Loucy (cell line): ENCODE measurements around the gene PCDHA9.
"Not testable (repeated sequence)": the region's sequence is repeated elsewhere in the genome, so short reads cannot be mapped to it uniquely, and the experiment has no call there.

Source experiments
- H2AFZ ChIP-seq: fragments of 200-600 bp; sonication (generic); 2 replicates; pipeline ENCODE4 v1.6.0; 2016; ENCODE audit warnings: antibody characterized with exemption, mild to moderate bottlenecking, low read length, moderate library complexity
- H3F3A ChIP-seq: fragments of 200-600 bp; 2 replicates; pipeline ENCODE4 v1.6.0; 2016; ENCODE audit warnings: antibody characterized with exemption, low read depth, mild to moderate bottlenecking
- H3K27me3 ChIP-seq: fragments of 200-600 bp; sonication (generic); 2 replicates; pipeline ENCODE4 v1.6.1; 2014; ENCODE audit warnings: low read length, mild to moderate bottlenecking; ENCODE audit not compliant: insufficient read depth, poor library complexity, severe bottlenecking
- H3K36me3 ChIP-seq: fragments of 200-600 bp; sonication (generic); 2 replicates; pipeline ENCODE4 v1.6.1; 2016; ENCODE audit warnings: low read length; ENCODE audit not compliant: insufficient read depth
- H3K4me1 ChIP-seq: fragments of 200-600 bp; sonication (generic); 2 replicates; pipeline ENCODE4 v1.5.1; 2014; ENCODE audit warnings: low read length, mild to moderate bottlenecking; ENCODE audit not compliant: insufficient read depth, poor library complexity, severe bottlenecking
- H3K4me2 ChIP-seq: fragments of 200-600 bp; sonication (generic); 2 replicates; pipeline ENCODE4 v1.6.0; 2014; ENCODE audit warnings: antibody characterized with exemption, low read length, low read depth, mild to moderate bottlenecking; ENCODE audit not compliant: poor library complexity, severe bottlenecking
- H3K4me3 ChIP-seq: fragments of 200-600 bp; sonication (generic); 2 replicates; pipeline ENCODE4 v1.5.1; 2014; ENCODE audit warnings: low read length, mild to moderate bottlenecking, mixed read lengths; ENCODE audit not compliant: poor library complexity, severe bottlenecking
- H3K79me2 ChIP-seq: fragments of 200-600 bp; sonication (generic); 2 replicates; pipeline ENCODE4 v1.6.1; 2014; ENCODE audit warnings: low read length; ENCODE audit not compliant: insufficient read depth
- H3K9ac ChIP-seq: fragments of 200-600 bp; sonication (generic); 2 replicates; pipeline ENCODE4 v1.6.0; 2014; ENCODE audit warnings: mild to moderate bottlenecking, low read depth, low read length, moderate library complexity; ENCODE audit not compliant: poor library complexity, severe bottlenecking
- H3K9me2 ChIP-seq: fragments of 200-600 bp; sonication (generic); replicated peaks from 2 replicates; pipeline ENCODE4 v1.6.1; 2016; ENCODE audit warnings: low read depth, low read length, mixed read lengths
- H3K9me3 ChIP-seq: fragments of 200-600 bp; sonication (generic); 2 replicates; pipeline ENCODE4 v1.6.1; 2014; ENCODE audit warnings: mild to moderate bottlenecking, antibody characterized with exemption, low read length, low read depth; ENCODE audit not compliant: insufficient read depth
- H4K20me1 ChIP-seq: fragments of 200-600 bp; sonication (generic); 2 replicates; pipeline ENCODE4 v1.6.0; 2014; ENCODE audit warnings: antibody characterized with exemption, low read length, mild to moderate bottlenecking; ENCODE audit not compliant: insufficient read depth, poor library complexity, severe bottlenecking
- EZH2phosphoT487 ChIP-seq: fragments of 200-600 bp; IDR thresholded peaks from 2 replicates; pipeline ENCODE4 v1.6.1; 2018; ENCODE audit warnings: antibody characterized with exemption, mild to moderate bottlenecking, moderate library complexity, borderline replicate concordance
- TF ChIP-seq, protein P1 (sequence below): fragments of 200-600 bp; sonication (generic); conservative IDR thresholded peaks from 2 replicates; pipeline ENCODE4 v1.5.1; 2014; ENCODE audit warnings: mild to moderate bottlenecking, antibody characterized with exemption, low read length

PCDHA9 gene

DNA sequence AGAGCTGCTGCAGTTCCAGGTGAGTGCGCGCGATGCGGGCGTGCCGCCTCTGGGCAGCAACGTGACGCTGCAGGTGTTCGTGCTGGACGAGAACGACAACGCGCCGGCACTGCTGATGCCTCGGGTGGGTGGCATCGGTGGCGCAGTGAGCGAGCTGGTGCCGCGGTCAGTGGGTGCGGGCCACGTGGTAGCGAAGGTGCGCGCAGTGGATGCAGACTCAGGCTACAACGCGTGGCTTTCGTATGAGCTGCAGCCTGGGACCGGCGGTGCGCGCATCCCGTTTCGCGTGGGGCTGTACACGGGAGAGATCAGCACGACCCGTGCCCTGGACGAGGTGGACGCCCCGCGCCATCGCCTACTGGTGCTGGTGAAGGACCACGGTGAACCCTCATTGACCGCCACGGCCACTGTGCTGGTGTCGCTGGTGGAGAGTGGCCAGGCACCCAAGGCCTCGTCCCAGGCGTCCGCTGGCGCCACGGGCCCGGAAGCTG lies 45.4 kb upstream of the PCDHA9 start:
- no peaks in the 10 kb centered on the region for H3K27me3 ChIP-seq
- no peak for TF ChIP-seq EZH2phosphoT487
- no peaks in the 10 kb centered on the region for H3F3A ChIP-seq
- no peaks in the 10 kb centered on the region for H3K36me3 ChIP-seq
- H2AFZ ChIP-seq = no peak overlapping the region
- H3K4me2 ChIP-seq = no peak overlapping the region
- no peaks in the 10 kb centered on the region for H3K4me1 ChIP-seq
- no peak overlapping the region for H3K9ac ChIP-seq
- H3K4me3 ChIP-seq = no peak overlapping the region
- H3K9me2 ChIP-seq = no peaks in the 10 kb centered on the region
- no peaks in the 10 kb centered on the region for H3K79me2 ChIP-seq
- no peaks in the 10 kb centered on the region for H3K9me3 ChIP-seq
- no peaks in the 10 kb centered on the region for H4K20me1 ChIP-seq

- Histone ChIP-seq H3K9me2 (no peaks in the 10 kb centered on the region), H3K79me2 (no peaks in the 10 kb centered on the region), H3K4me2 (no peak within 1 kb of the TSS), H3K4me1 (no peaks in the 10 kb centered on the region), H3K36me3 (no peaks in the 10 kb centered on the region), H3K4me3 (no peak within 1 kb of the TSS), H3K9ac (no peak within 1 kb of the TSS), H2AFZ (no peak within 1 kb of the TSS), H3K27me3 (no peaks in the 10 kb centered on the region), H4K20me1 (no peaks in the 10 kb centered on the region), H3K9me3 (no peaks in the 10 kb centered on the region), H3F3A (no peaks in the 10 kb centered on the region)
- TF ChIP-seq, protein P1, sequence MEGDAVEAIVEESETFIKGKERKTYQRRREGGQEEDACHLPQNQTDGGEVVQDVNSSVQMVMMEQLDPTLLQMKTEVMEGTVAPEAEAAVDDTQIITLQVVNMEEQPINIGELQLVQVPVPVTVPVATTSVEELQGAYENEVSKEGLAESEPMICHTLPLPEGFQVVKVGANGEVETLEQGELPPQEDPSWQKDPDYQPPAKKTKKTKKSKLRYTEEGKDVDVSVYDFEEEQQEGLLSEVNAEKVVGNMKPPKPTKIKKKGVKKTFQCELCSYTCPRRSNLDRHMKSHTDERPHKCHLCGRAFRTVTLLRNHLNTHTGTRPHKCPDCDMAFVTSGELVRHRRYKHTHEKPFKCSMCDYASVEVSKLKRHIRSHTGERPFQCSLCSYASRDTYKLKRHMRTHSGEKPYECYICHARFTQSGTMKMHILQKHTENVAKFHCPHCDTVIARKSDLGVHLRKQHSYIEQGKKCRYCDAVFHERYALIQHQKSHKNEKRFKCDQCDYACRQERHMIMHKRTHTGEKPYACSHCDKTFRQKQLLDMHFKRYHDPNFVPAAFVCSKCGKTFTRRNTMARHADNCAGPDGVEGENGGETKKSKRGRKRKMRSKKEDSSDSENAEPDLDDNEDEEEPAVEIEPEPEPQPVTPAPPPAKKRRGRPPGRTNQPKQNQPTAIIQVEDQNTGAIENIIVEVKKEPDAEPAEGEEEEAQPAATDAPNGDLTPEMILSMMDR = peak; percentile 46
- TF ChIP-seq EZH2phosphoT487 = no peak
Observed at GRCh38 chr5:140806834-140807775, 41.1 kb upstream of the PCDHA9 start, which contains the start of gene PCDHA4. PCDHA4 (plus strand) TSS chr5:140807068.

DNA sequence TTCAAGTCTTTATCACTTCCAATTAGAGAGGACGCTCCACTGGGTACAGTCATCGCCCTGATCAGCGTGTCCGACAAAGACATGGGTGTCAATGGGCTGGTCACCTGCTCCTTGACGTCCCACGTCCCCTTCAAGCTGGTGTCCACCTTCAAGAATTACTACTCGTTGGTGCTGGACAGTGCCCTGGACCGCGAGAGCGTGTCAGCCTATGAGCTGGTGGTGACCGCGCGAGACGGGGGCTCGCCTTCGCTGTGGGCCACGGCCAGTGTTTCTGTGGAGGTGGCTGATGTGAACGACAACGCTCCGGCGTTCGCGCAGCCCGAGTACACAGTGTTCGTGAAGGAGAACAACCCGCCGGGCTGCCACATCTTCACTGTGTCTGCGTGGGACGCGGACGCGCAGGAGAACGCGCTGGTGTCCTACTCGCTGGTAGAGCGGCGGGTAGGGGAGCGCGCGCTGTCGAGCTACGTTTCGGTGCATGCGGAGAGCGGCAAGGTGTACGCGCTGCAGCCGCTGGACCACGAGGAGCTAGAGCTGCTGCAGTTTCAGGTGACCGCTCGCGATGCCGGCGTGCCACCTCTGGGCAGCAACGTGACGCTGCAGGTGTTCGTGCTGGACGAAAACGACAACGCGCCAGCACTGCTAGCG lies 39.8 kb upstream of the PCDHA9 start:
- not testable (repeated sequence) for H3K9me3 ChIP-seq, H3K27me3 ChIP-seq, H3K4me3 ChIP-seq, H3K9ac ChIP-seq, H3K4me1 ChIP-seq, H3K9me2 ChIP-seq, H4K20me1 ChIP-seq, H3K79me2 ChIP-seq, H2AFZ ChIP-seq, H3K4me2 ChIP-seq, H3F3A ChIP-seq, H3K36me3 ChIP-seq

- no peaks in the 10 kb centered on the region for H3K9me2 ChIP-seq
- no peaks in the 10 kb centered on the region for H3K9me3 ChIP-seq
- no peaks in the 10 kb centered on the region for H3K79me2 ChIP-seq
- H3K9ac ChIP-seq = no peak overlapping the region
- no peak overlapping the region for H2AFZ ChIP-seq
- no peaks in the 10 kb centered on the region for H3K36me3 ChIP-seq
- no peak for TF ChIP-seq EZH2phosphoT487
- TF ChIP-seq, protein P1 = no peak
- H4K20me1 ChIP-seq = no peaks in the 10 kb centered on the region
- no peak overlapping the region for H3K4me2 ChIP-seq
- no peak overlapping the region for H3K4me3 ChIP-seq
- no peaks in the 10 kb centered on the region for H3F3A ChIP-seq
- H3K27me3 ChIP-seq = no peaks in the 10 kb centered on the region
- no peaks in the 10 kb centered on the region for H3K4me1 ChIP-seq
Observed at GRCh38 chr5:140808889-140809291, 39.3 kb upstream of the PCDHA9 start.
